Suppressor macrophage (primary cell): ENCODE results near the gene DTX3.
A peak's percentile ranks its signal among the peaks of the same experiment; 100 is the strongest.

Experiments used
- DNase-seq, 4 experiments: peaks; one replicate each; pipeline ENCODE4 v3.0.0-alpha.2; 2020 to 2022

DTX3 gene

GRCh38 chr12:57620245-57620935, 15.8 kb downstream of the DTX3 start:
- DNase-seq: no peak

DNA sequence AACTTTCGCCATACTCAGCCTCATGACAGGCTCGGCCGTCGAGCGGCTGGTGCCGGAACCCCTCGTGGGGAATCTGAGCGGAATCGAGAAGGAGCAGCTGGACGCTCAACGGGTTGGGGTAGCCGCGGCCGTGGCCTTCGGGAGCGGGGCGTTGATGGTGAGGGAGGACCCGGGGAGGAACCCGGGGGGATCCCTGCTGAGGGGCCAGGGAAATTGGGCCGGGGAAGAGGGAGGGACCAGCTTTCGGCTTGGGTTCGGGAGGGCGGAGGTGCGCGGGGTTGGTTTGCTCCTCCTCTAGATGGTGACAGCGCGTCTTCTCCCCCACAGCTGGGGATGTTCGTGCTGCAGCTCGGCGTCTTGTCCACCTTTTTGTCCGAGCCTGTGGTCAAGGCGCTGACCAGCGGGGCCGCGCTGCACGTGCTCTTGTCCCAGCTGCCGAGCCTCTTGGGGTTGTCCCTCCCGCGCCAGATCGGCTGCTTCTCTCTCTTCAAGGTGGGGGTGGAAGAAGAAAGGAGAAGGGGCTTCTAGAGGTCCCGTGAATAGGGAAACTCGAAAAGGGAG, 16.4 kb downstream of the DTX3 start:
- DNase-seq: peak; percentile 38 to 69 (median 62)

GRCh38 chr12:57621497-57622292, 17.1 kb downstream of the DTX3 start:
- peak; percentile 51 to 79 (median 62) for DNase-seq

DNA sequence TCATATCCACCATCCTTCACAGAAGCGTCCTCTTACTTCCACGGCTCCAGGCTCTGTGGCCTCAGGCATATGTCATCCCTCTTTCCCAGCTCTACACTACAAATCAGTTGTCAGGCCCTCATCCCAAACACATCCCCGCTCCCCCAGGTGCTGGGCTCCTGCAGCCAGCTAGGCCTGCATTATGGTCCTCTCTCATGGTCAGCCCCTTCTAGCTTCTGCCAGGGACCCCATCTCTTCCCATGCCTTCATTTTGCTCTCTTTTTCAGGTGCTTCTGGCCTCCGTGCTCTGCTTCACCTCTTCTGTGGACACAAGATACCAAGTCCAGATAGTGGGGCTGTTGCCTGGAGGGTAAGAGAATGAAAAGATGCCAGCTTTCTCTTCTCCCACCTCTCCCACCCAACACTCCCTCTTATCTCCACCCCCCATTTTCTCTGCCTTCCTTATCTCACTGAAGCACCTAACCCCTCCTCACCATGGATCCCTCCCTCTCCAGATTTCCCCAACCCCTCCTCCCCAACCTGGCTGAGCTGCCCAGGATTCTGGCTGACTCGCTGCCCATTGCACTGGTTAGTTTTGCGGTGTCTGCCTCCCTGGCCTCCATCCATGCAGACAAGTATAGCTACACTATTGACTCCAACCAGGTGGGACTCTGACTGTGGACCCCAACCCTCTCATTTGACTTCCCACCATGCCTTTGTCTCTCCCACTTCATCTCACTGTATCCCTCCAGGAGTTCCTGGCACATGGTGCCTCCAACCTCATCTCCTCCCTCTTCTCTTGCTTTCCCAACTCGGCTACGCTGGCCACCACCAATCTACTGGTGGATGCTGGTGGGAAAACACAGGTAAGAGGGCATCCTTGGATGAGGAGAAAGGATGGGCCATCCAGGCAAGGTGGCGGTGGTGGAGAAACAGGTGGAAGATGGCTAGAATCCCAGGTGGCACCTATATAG, 17.9 kb downstream of the DTX3 start:
- DNase-seq: no peak

DNA sequence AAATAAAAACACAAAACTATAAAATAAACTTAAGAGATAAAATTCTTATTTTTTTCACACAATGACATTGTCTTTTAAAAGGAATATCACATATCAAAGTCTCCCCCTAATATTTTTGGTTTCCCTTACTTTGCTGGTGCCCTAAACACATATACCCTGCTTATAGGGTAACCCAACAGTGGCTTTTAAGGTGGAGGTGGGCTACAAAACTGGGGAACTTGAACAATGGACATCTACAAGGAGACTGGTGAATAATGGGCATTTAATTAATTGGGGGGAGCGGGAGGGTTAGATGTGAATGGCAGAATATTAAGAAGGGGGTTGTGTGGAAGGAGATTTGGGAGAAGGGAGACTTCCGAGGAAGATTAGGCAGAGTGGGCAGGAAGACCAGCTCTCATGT, 18.8 kb downstream of the DTX3 start:
- no peak for DNase-seq

- DNase-seq: peak in 1 of 4 experiments; percentile 17
Observed at GRCh38 chr12:57623811-57624390, 19.3 kb downstream of the DTX3 start.

DNA sequence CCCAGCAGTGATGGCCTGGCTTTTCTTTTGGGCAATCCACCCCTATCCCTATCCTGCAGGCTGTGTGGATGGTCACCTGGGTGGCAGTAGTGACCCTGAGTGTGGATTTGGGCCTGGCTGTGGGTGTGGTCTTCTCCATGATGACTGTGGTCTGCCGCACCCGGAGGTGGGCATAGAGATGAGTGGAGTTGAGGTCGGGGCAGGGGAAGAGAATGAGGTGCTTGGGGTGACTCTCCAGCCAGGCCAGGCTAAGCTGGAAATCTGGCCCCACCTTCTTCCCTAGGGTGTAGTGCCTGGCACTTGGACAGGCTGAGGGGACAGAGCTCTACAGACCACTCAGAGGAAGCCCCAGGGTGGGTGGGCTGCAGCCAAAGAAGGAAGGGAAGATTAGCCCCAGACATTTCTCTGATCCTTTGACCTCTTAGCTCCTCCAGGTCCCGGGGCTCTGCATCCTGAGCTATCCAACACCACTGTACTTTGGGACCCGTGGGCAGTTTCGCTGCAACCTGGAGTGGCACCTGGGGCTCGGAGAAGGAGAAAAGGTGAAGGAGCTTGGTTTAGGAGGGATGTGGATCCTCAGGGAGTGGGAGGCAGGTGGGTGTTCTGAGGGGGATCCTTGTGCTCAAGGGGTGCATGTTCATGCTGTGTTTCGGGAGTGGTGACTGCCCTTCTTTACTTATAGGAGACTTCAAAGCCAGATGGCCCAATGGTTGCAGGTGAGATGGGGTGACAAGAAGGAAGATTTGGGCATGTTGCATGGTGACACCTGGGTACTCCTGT, 20.0 kb downstream of the DTX3 start:
- DNase-seq: peak in 1 of 4 experiments; percentile 0

DNA sequence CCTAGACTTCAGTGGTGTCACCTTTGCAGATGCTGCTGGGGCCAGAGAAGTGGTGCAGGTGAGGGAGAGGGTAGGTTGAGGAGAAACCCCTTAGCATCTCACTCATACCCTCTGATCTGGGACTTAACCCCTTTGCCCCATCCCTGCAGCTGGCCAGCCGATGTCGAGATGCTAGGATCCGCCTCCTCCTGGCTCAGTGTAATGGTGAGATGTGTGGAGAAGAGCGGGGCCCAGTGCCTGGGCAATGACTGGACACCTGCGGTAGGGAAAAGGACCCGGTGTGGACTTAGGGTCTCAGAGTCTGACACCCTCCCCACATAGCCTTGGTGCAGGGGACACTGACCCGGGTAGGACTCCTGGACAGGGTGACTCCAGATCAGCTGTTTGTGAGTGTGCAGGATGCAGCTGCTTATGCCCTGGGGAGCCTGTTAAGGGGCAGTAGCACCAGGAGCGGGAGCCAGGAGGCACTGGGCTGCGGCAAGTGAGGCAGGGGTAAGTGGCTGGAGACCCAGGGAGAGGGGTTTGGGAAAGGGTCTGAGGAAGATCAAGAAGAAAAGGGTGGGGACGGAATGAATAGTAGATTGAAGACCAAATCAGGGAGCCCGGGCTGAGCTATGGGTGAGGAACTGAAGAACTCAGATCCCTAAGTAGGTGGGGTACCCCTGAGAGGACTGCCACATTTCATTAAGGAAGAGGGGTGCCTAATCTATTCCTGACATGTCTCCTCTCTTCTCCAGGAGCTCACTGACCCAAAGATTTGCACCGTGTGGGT, 20.8 kb downstream of the DTX3 start:
- DNase-seq: peak in 1 of 4 experiments; percentile 2

DNA sequence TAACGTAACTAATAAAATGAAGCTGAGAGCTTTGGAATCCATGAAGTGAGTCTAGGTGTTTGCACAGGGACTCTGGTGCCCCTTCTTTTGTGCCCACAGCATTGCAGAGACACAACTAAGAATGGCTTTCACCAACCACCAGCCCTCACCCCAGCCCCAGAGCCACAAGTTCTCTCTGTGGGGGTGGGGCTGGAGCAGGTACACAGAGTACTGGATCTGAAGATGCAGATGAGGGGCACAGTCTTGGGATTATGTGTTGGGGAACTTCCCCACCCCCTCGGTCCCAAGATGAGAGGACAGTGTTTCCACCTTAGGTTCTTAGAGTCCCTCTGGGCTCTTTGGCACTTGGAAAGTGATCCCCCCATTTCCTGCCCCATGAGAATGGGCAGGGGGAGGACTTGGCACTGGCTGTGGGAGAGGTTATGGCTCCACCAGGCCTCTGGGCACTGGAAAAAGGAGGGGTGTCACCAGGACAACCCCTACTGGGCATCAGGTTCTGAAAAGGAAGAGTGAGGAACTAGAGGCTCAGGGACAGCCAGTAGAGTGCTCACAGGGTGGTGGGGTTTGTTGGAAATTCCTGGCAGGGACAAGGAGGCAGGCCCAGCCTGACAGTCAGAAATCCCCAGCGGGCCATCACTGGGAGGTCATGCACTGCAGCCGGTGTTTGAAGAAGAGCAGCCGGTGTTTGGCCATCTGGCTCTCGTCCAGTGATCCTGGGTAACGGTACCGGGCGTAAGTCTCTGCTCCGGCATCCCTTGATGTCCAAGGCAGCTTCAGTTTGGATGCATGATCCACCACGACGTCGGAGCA, 21.7 kb downstream of the DTX3 start:
- peak in 1 of 4 experiments; percentile 3 for DNase-seq

DNA sequence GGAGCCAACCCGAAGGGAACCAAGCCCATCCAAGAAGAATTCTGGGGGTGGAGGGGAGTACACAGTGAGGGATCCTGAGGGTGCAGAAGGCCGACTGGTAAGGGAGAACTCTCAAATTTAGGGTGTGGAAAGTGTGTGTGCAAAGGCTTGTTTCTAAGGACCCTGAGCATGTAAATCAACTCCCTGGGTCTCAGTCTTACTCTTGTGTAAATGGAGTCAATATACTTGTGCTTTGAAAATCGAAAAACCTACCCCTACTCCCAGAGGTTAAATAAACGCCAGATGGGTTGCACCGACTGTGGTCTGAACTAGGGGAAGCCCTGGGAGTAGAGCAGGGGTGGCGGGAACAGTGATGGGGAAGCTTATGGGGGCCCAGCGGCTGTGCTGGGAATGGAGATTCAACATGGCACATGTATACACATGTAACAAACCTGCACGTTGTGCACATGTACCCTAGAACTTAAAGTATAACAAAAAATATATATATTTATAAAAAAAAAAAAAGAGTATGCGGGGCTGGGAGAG, 22.4 kb downstream of the DTX3 start:
- DNase-seq: no peak

- DNase-seq: peak; percentile 14 to 63 (median 34)
Observed at GRCh38 chr12:57627501-57628279, 23.1 kb downstream of the DTX3 start.

GRCh38 chr12:57628280-57629191, 23.9 kb downstream of the DTX3 start:
- DNase-seq: no peak

DNA sequence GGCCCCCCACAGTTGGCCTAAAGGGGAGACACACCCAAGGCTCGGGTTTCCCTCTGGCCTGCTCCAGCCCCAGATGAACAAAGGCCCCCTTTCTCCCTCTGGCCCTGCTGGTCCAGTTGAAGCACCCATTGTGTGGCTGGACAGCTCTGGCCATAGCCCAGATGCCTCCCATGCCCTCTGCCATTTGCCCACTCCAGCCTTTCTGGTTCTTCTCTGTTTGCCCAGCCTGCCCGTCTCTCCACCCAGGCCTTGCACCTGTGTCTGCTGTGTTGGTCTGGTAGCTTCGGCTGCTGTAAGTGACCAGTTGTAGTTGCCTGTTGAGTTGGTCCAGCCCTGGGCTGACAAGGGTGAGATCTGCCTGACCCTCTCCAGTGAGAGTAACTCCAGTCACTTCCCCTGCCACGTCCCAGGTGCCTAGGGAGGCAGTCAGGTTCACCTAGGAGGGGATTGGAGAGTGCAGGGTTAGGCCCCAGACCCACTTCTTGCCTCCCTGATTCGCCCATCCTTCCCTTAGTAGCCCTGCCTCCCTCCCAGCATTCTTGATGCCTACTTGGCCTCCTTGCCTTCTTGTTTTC, 25.4 kb downstream of the DTX3 start:
- no peak for DNase-seq

DNA sequence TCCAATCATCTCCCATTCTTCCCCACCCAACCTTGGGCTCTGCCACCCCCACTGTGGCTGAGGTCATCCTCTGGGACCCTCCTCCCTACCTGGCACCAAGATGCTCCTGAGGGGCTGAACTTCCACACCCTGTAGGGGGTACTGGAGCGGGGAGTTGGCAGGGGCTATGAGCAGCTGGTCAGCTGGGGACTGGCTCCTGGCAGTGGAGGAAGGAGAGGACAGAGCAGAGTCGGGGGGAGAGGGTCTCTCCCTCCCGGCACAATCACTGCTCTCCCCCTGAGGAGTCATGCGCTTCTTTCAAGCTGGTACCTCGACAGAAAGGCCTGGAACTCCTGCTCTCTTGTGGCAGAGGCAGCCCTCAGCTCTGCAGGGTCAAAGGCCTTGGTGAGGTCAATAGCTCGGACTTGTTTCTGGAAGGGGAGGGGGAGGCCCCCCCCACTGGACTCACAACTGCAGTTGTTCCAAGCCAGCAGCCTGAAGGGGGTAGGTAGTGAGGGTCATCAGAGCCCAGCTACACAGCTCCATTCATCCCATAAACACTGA, 26.3 kb downstream of the DTX3 start:
- DNase-seq: no peak

DNA sequence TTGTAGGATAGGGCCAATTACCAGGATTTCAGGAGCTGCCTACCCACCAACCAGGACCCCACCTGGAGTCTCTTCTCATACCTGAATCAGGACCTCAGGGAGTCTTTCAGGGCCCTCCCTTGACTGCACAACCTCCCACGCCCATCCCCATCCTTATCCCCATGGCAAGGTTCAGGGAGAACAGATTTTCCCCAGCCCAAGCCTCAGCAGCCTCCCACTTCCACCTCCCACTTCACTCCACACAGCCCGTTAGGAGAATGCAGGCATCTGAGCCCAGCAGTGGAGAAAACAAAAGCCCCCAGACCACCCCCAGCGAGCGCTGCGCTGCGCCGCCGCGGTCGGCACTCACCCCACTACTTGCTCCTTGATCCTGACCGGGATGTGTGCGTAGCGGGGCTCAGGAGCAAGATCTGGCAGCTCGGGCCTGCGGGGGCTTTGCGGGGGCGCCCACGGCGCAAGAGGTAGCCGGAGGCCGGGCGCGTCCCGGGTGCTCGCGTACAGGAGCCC, 27.0 kb downstream of the DTX3 start:
- no peak for DNase-seq
